AG09309 (cell line): Measurements from ENCODE around the gene GRIFIN.
"Not testable (repeated sequence)": the region's sequence is repeated elsewhere in the genome, so short reads cannot be mapped to it uniquely, and the experiment has no call there.

ENCODE experiments used
- DNase-seq: peaks from one replicate; pipeline ENCODE4 v3.0.0-alpha.2; 2010; ENCODE audit warnings: low read depth
- H3K4me3 ChIP-seq: 2 replicates; pipeline ENCODE4 v1.5.1; 2011; ENCODE audit warnings: mild to moderate bottlenecking, low read depth, low read length, moderate library complexity; ENCODE audit not compliant: control insufficient read depth
- CTCF ChIP-seq: IDR thresholded peaks from 2 replicates; pipeline ENCODE4 v1.5.1; 2011; ENCODE audit warnings: mild to moderate bottlenecking, low read depth, low read length, inconsistent platforms; ENCODE audit not compliant: insufficient read depth, control insufficient read depth; ENCODE audit errors: missing control alignments

The GRIFIN gene

DNA sequence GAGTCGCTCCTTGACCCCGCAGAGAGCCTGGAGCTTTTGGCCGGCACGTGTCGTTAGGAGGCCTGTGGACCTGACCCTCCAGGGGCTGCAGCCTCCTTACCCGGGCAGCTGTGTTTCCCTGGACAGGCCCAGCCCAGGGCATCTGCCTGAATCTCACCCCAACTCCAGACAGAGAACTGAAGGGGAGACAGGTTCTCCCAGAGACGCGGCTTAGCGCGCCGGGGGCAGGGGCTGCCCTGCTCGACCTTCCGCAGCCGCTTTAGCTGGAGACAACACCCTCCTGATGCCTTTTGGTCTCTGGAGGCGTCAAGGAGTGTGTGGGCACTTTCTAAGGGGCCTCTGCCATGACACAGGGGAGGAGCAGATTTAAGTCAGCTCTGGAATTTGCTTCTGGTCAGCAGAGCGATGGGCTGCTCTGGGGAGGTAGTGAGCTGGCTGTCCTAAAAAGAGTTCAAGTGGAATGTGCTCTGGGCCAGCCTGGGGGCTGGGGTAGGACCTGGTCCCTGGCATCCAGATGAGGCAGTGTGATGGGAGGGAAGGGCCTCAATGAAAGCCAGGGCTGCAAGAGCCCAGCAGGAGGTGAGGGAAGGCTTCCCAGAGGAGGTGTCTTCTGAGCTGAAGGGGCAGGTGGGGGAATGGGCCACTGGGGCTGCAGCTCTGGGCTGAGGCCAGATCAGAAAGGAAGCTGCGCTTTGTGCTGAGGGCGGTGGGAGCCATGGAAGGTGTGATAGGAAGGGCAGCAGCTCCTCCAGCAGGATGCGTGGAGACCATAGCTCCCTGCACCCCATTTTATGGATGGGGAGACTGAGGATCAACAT, 5.8 kb downstream of the GRIFIN start:
- TF ChIP-seq CTCF = no peak
- DNase-seq = no peak
- no peak overlapping the region for H3K4me3 ChIP-seq

GRCh38 chr7:2469460-2470203, 6.6 kb downstream of the GRIFIN start:
- not testable (repeated sequence) for DNase-seq, H3K4me3 ChIP-seq

DNA sequence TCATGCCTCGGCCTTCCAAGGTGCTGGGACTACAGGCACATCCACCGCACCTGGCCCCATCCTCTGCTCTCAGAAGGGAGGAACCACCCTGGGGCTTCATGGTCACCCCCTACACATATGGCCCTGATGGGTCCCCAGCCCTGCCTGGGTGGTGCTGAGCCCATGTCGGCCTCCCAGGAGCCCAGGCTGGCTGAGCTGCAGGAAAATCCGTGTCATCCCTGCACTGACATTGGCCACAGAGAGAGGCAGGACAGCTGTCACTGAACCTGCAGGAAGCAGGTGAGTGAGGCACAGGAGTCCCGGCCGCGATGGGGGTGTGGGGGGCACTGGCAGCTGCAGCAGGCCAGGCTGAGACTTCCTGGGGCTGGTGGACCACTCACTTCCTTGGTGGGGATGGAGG, 8.0 kb downstream of the GRIFIN start:
- no peak for TF ChIP-seq CTCF
- no peak overlapping the region for H3K4me3 ChIP-seq
- no peak for DNase-seq

DNA sequence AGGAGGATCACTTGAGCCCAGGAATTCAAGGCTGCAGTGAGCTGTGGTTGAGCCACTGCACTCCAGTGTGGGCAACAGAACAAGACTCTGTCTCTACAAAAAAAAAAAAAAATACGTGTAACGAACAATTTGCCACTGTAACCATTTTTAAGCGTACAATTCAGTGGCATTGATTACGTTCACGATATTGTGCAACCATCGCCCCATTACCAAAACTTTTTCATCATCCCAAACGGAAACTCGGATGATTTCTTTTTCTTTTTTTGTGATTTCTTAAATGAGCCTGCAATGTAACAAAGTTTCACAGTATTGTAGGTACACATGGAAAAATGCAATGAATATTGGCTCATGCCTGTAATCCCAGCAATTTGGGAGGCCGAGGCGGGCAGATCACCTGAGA, 9.5 kb downstream of the GRIFIN start:
- DNase-seq = no peak
- no peak overlapping the region for H3K4me3 ChIP-seq
- no peak for TF ChIP-seq CTCF

GRCh38 chr7:2465928-2466327, 10.3 kb downstream of the GRIFIN start:
- no peak for TF ChIP-seq CTCF
- DNase-seq = no peak
- no peak overlapping the region for H3K4me3 ChIP-seq

DNA sequence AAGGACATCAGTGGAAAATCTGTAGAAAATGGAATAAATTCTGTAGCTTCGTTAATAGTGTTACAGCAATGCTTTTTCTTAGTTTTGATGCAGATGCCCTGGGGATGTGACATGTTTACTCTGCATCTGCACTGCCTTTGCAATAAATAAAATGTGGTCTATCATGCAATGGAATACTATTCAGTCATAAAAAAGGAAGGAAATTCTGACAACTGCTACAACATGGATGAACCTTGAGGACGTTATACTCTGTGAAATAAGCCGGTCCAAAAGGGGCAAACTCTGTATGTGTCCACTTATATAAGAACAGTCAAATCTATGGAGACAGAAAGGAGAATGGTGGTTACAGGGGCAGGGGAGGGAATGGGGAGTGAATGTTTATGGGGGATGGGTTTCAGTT, 13.5 kb downstream of the GRIFIN start:
- no peak for DNase-seq
- no peak overlapping the region for H3K4me3 ChIP-seq
- TF ChIP-seq CTCF = no peak
